Nephron progenitor cell (in vitro differentiated cells): ENCODE data around the gene MVK.
A peak's percentile ranks its signal among the peaks of the same experiment; 100 is the strongest.

Experiments
- DNase-seq: peaks from one replicate; pipeline ENCODE4 v3.0.0; 2021
- H3K27ac Mint-ChIP-seq: 2 replicates; pipeline ENCODE4 v1.8.0; 2021; ENCODE audit warnings: mild to moderate bottlenecking, moderate library complexity, mixed read lengths
- H3K27me3 Mint-ChIP-seq: 2 replicates; pipeline ENCODE4 v1.8.0; 2021; ENCODE audit warnings: mild to moderate bottlenecking, low read depth, mixed read lengths; ENCODE audit not compliant: poor library complexity
- H3K36me3 Mint-ChIP-seq: 2 replicates; pipeline ENCODE4 v1.8.0; 2021; ENCODE audit warnings: low read depth, mixed read lengths
- H3K4me1 Mint-ChIP-seq: 2 replicates; pipeline ENCODE4 v1.8.0; 2021; ENCODE audit warnings: mixed read lengths
- H3K4me3 Mint-ChIP-seq: 2 replicates; pipeline ENCODE4 v1.8.0; 2021; ENCODE audit warnings: mild to moderate bottlenecking, moderate library complexity, mixed read lengths
- H3K9me3 Mint-ChIP-seq: 2 replicates; pipeline ENCODE4 v1.8.0; 2021; ENCODE audit warnings: mild to moderate bottlenecking, moderate library complexity, mixed read lengths
- TF ChIP-seq, protein P1 (sequence below): fragments of 200-600 bp; sonication (generic); IDR thresholded peaks from 2 replicates; pipeline ENCODE4 v1.5.0; 2021; ENCODE audit warnings: antibody characterized with exemption

The MVK gene

DNA sequence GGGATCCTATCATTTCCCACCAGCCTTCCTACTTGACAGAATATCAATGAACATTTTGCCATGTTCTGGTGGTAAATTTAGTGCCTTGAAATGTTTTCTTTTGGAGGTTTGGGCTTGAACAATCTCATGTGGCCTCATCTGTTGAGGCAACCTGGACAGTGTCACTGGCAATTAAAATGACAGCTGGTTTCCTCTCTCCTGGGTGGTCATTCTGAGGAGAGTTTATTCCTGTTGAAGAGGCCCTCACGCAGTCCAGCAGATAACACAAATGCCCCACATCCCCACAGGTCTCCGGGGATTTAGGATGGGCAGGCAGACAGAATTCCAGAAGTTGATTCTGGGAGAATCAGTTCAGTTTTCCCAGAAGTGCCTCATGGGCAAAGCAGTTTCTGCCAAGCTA is 42.2 kb upstream of the MVK start:
- H3K27ac Mint-ChIP-seq: no peak overlapping the region
- TF ChIP-seq, protein P1, sequence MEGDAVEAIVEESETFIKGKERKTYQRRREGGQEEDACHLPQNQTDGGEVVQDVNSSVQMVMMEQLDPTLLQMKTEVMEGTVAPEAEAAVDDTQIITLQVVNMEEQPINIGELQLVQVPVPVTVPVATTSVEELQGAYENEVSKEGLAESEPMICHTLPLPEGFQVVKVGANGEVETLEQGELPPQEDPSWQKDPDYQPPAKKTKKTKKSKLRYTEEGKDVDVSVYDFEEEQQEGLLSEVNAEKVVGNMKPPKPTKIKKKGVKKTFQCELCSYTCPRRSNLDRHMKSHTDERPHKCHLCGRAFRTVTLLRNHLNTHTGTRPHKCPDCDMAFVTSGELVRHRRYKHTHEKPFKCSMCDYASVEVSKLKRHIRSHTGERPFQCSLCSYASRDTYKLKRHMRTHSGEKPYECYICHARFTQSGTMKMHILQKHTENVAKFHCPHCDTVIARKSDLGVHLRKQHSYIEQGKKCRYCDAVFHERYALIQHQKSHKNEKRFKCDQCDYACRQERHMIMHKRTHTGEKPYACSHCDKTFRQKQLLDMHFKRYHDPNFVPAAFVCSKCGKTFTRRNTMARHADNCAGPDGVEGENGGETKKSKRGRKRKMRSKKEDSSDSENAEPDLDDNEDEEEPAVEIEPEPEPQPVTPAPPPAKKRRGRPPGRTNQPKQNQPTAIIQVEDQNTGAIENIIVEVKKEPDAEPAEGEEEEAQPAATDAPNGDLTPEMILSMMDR: no peak
- peaks cover 26% of the 10 kb centered on the region for H3K4me1 Mint-ChIP-seq
- H3K4me3 Mint-ChIP-seq: no peak overlapping the region
- H3K36me3 Mint-ChIP-seq: peaks cover 29% of the 10 kb centered on the region
- no peaks in the 10 kb centered on the region for H3K27me3 Mint-ChIP-seq
- DNase-seq: no peak
- H3K9me3 Mint-ChIP-seq: no peaks in the 10 kb centered on the region

DNA sequence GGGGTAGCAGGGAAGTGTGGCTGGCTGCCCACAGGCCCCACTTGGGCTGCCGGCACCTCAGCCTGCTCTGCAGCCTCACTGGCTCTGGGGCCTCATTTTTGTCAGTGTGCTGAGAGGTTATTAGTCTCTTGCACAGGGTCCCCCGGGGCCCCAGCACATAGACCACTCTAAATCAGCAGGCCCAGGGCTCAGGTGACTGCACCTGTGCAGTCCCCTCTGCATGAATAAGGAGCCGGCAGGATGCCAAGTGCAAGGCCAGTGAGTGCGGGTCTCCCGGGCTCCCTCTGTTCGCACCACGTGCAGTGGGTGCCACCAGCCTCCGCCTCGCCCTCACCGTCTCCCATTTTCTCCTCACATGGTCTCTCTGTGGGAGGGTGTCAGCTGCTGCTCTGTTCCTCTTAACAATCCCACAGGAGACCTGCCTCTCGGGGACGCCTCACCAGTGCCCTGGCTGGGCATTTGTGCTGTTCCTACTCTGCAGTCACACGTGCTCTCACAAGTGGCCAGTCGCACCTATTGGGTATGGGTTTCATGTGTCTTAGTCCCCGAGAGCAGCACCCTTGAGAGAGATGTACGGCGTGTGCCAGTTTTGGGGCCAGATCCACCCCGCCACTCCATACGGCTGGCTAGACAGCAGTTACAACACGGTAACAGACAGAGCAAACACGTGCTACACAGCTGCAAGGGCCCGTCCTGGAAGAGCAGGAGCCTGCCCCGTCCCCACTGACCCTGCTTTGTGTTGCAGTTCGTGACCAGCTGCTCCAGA is 40.7 kb upstream of the MVK start:
- TF ChIP-seq, protein P1: no peak
- Mint-ChIP-seq H3K27me3 (no peaks in the 10 kb centered on the region), H3K9me3 (no peaks in the 10 kb centered on the region), H3K27ac (no peak overlapping the region), H3K36me3 (peaks cover 25% of the 10 kb centered on the region), H3K4me1 (peaks cover 19% of the 10 kb centered on the region), H3K4me3 (no peak overlapping the region)
- DNase-seq: no peak

DNA sequence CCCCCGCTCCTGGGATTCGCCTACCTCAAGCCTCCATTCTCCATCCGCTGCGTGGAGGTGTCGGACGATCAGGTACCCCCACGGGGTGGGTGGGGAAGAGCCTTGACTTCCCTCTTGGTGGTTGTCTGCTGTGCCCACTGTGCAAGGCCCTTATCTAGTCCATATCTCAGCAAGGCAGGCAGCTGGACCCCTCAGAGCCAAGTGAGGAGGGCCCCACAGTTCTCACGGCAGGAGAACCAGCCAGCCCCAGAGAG is 40.2 kb upstream of the MVK start:
- Mint-ChIP-seq H3K36me3 (peaks cover 21% of the 10 kb centered on the region), H3K4me1 (peaks cover 19% of the 10 kb centered on the region), H3K27ac (peak overlapping the region; percentile 13), H3K4me3 (no peak overlapping the region), H3K9me3 (no peaks in the 10 kb centered on the region), H3K27me3 (no peaks in the 10 kb centered on the region)
- TF ChIP-seq, protein P1: no peak
- DNase-seq: no peak

DNA sequence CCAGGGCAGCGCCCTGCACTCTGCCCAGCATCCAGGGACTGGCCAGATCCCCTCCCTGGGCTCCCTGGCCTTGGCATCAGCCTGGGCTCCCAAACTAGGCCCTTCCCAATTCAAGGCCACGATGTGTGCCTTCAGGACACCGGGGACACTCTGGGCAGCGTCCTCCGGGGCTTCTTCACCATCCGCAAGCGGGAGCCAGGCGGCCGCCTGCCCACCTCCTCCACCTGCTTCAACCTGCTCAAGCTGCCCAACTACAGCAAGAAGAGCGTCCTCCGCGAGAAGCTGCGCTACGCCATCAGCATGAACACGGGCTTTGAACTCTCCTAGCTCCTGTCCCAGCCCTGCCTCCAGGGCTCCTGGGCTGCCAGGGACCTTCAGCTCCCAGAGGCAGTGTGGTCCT is 39.1 kb upstream of the MVK start:
- Mint-ChIP-seq H3K4me1 (peaks cover 16% of the 10 kb centered on the region), H3K9me3 (no peaks in the 10 kb centered on the region), H3K27ac (no peak overlapping the region), H3K36me3 (peaks cover 14% of the 10 kb centered on the region), H3K27me3 (no peaks in the 10 kb centered on the region), H3K4me3 (no peak overlapping the region)
- TF ChIP-seq, protein P1: no peak
- DNase-seq: no peak

DNA sequence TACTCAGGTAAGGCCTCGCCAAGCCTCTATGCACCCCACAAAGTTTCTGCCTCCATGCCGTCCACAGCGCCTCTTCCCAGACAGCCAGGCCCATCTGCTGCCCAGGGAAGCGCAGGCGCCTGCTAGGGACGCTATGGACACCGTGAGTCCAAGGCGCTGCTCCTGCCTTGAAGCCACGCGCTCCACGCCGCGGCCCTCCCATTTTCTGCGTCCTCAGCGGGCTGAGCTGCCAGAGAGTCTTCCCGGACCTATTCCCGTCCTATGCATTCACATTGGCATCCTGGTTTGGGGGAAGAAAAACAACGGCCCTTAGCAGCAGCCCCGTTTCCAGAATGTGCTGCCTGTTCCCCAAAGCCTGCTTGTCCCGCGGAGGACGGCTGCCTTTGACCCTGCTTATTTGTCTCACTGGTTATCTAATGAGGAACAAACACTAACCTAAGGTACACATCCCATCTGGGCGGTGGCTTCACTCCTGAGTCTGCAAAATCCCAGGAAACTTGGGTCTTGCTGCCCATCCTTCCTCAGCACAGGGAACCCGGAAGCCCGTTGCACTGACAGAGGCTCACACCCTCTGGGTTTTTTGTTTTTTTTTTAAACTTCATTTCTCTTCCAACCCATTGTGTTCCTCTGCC is 38.2 kb upstream of the MVK start:
- H3K27me3 Mint-ChIP-seq: peaks cover 2% of the 10 kb centered on the region
- H3K9me3 Mint-ChIP-seq: no peaks in the 10 kb centered on the region
- H3K36me3 Mint-ChIP-seq: peaks cover 9% of the 10 kb centered on the region
- no peak overlapping the region for H3K4me3 Mint-ChIP-seq
- H3K4me1 Mint-ChIP-seq: peaks cover 7% of the 10 kb centered on the region
- no peak for DNase-seq
- H3K27ac Mint-ChIP-seq: no peak overlapping the region
- TF ChIP-seq, protein P1: no peak

DNA sequence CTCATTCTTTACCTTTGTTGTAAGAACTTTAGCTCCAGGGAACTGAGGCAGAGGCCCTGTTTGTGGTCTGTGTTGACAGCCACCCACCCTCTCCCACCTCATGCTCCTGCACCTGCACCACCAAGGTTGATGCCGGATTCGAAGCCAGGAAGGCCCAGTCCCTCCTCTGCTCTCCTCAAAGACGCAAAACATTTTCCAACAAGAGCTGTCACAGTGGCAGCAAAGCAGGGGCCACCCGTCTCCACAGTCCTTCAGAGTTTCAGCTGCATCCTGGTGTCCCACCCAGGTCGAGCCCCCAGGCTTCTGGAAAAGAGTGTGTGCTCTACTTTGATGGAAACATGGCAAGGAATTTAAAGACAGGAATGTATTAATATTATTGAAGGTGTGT is 37.7 kb upstream of the MVK start:
- TF ChIP-seq, protein P1: no peak
- Mint-ChIP-seq H3K4me3 (no peak overlapping the region), H3K36me3 (peaks cover 9% of the 10 kb centered on the region), H3K27me3 (peaks cover 6% of the 10 kb centered on the region), H3K4me1 (peaks cover 3% of the 10 kb centered on the region), H3K9me3 (no peaks in the 10 kb centered on the region), H3K27ac (no peak overlapping the region)
- no peak for DNase-seq
